Right cardiac atrium (tissue), 5 donors: ENCODE results near the gene FOXP1. TPM values are rescaled to one million over a fixed set of nuclear protein-coding genes. Genes with fewer than 3 reads are reported as not detected.
A peak's percentile ranks its signal among the peaks of the same experiment; 100 is the strongest.

ENCODE experiments used
- ATAC-seq, 2 donors: fragments of 200-7000 bp; cut with Tn5 transposase; one replicate each; pipeline versions ENCODE4 v1.8.0 to v1.9.1; 2020; ENCODE audit warnings: moderate library complexity in 2 of 2, mild to moderate bottlenecking in 1 of 2
- DNase-seq, 3 donors: peaks; one replicate each; pipeline ENCODE4 v3.0.0-alpha.2; 2020
- H3K27ac ChIP-seq: one replicate; pipeline ENCODE4 v1.5.1; 2013; ENCODE audit warnings: mild to moderate bottlenecking, low read length, control low read depth, moderate library complexity
- H3K27me3 ChIP-seq: one replicate; pipeline ENCODE4 v1.6.1; 2013; ENCODE audit not compliant: control insufficient read depth, insufficient read depth
- H3K4me1 ChIP-seq: one replicate; pipeline ENCODE4 v1.6.1; 2013; ENCODE audit warnings: low read length; ENCODE audit not compliant: control insufficient read depth, insufficient read depth
- H3K4me3 ChIP-seq: one replicate; pipeline ENCODE4 v1.5.1; 2013; ENCODE audit warnings: low read length, control low read depth
- H3K9me3 ChIP-seq: one replicate; pipeline ENCODE4 v1.6.1; 2013; ENCODE audit warnings: low read length; ENCODE audit not compliant: control insufficient read depth
- WGBS: extraction: QIAGEN DNeasy Blood & Tissue Kit; methylation state at CpG from one replicate; pipeline ENCODE4 v1.1.7; 2013; 5-methylcytosine and 5-hydroxymethylcytosine counted together
- intact Hi-C, 4 donors: fragments of 100-400 bp; cut with DNase I; formaldehyde crosslinking; loops; one replicate each; pipeline versions ENCODE4 v1.11.0 to v1.14.0; 2022 to 2023
- polyA plus RNA-seq: library from polyadenylated mRNA; stranded (reverse); fragments of 200-250 nt; gene quantifications from one replicate; pipeline ENCODE4 v1.2.3, GENCODE V29; 2013
- total RNA-seq, 4 donors: library from RNA; stranded (reverse); fragmentation: NEBNext Ultra II Directional; extraction: Animal tissue kit (Norgen Biotek cat#: 25700); gene quantifications; one replicate each; pipeline ENCODE4 v1.2.1, GENCODE V29; 2021
- donor health status: healthy with polysubstance abuse.
- donor health status: DM: no; HTN: yes; CAD: no.
- donor health status: DM: no; HTN: no; CAD: no.
- donor health status: DM: no; HTN: yes; CAD: no; lungs with severe emphysema.
- donor health status: DM: yes; HTN: yes; CAD: no.

Gene FOXP1
- total and polyA plus RNA-seq, 5 donors, result 13.6 to 63.4 (median 57.4) TPM

DNA sequence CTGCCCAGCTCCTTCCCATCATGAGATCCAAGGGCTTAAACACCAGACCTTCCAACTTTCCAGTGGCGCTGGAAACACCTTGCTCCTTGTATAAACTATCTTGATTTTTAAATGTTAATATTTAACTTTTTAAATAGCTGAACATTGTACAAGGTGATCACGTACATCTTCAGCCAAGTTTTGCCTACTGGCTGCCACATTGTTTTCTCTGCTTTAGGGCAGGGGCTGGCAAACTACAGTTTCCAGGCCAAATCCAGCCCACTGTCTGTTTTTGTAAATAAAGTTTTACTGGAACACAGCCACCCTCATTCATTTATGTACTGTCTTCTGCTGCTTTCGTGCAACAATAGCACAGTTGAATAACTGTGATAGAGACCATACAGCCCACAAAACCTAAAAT lies 27.6 kb upstream of the FOXP1 start:
- Histone ChIP-seq H3K4me3 (no peak overlapping the region), H3K27ac (no peak overlapping the region), H3K4me1 (no peaks in the 10 kb centered on the region), H3K9me3 (no peaks in the 10 kb centered on the region), H3K27me3 (no peaks in the 10 kb centered on the region)
- no peak for ATAC-seq
- 95% methylated on average over 3 of the region's 3 CpGs for WGBS
- no peak for DNase-seq
- intact Hi-C loops, result no loop called here

DNA sequence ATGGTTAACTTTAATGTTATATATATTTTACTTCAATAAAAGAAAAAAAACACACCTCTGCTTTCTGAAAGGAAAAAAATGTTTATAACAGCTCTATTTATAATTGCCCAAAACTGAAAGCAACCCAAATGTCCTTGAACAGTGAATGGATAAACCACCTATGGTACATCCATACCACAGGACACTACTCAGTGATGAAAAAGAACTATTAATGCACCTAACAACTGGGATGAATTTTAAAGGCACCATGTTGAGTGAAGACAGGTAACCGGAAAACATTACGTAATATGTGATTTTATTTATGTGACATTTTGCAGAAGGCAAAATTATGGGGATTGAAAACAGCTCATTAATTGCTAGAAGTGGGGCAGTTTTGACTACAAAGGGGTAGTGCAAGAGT lies 23.8 kb upstream of the FOXP1 start:
- Histone ChIP-seq H3K4me3 (no peak overlapping the region), H3K9me3 (no peaks in the 10 kb centered on the region), H3K4me1 (no peaks in the 10 kb centered on the region), H3K27me3 (no peaks in the 10 kb centered on the region), H3K27ac (no peak overlapping the region)
- 96% methylated on average over 2 of the region's 2 CpGs for WGBS
- intact Hi-C loops, result no loop called here
- ATAC-seq, result no peak
- no peak for DNase-seq

DNA sequence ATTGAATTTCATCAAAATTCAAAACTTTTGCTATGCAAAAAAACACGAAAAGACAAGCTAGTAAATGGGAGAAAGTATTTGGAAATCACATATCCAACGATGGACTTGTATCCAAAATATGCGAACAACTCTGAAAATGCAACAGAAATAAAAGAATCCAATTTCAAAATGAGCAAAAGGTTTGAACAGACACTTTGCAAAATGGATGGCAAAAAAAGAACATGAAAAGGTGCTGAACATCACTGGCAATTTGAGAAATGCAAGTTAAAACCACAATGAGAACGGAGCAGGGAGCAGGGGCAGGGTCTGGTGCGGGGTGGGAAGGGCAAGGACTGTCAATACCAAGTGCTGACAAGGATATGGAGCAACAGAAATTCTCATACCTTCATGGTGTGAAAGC lies 23.1 kb upstream of the FOXP1 start:
- no peak overlapping the region for H3K27ac ChIP-seq
- H3K4me1 ChIP-seq, result no peaks in the 10 kb centered on the region
- H3K4me3 ChIP-seq, result no peak overlapping the region
- DNase-seq (no peak), ATAC-seq (no peak)
- WGBS, result 83% methylated on average over 5 of the region's 5 CpGs
- intact Hi-C loops, result no loop called here
- no peaks in the 10 kb centered on the region for H3K27me3 ChIP-seq
- H3K9me3 ChIP-seq, result no peaks in the 10 kb centered on the region

DNA sequence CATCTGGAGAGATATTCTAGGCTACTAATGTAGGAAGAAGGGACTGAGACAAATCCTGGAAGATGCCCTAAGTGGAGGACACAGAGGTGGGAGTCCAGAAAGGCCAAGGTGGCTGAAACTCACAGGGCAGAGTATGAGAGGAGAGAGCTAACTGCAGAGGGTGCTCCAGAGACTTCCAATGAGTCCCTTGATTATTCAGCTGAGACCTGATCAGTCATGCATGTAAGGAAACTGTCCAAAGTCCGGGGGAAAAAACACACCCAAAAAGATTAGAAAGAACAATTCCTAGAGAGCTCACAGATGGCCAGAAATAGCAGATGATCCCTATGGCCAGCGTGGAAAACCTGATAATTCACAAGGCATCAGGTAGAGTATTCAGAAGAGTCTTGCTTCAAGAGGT lies 18.7 kb upstream of the FOXP1 start:
- DNase-seq (no peak), ATAC-seq (no peak)
- Histone ChIP-seq H3K27ac (no peak overlapping the region), H3K27me3 (no peaks in the 10 kb centered on the region), H3K4me1 (no peaks in the 10 kb centered on the region), H3K9me3 (no peaks in the 10 kb centered on the region), H3K4me3 (no peak overlapping the region)
- intact Hi-C loops, result no loop called here
- 76% methylated on average over 2 of the region's 2 CpGs for WGBS

DNA sequence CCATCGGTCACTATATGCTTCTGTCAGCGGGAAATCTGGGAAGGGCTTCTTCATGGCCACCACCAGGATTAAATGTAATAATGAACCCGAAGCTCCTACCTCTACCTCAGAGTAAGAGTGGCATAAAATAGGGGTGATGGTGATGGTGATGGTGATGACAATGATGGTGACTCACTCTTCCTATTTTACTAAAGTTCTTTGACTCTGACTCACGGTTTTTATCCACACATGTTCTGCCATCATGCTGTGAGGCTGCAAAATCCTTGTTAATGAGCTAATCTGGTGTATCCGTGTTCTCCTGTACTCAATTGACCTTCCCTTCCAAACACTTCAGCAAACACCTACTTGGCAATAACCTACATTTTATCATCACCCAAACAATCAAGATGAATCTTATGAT lies 18.3 kb upstream of the FOXP1 start:
- Histone ChIP-seq H3K4me1 (no peaks in the 10 kb centered on the region), H3K27me3 (no peaks in the 10 kb centered on the region), H3K9me3 (no peaks in the 10 kb centered on the region), H3K27ac (no peak overlapping the region), H3K4me3 (no peak overlapping the region)
- no peak for DNase-seq
- 93% methylated on average over 5 of the region's 5 CpGs for WGBS
- no peak for ATAC-seq
- intact Hi-C loops, result no loop called here

DNA sequence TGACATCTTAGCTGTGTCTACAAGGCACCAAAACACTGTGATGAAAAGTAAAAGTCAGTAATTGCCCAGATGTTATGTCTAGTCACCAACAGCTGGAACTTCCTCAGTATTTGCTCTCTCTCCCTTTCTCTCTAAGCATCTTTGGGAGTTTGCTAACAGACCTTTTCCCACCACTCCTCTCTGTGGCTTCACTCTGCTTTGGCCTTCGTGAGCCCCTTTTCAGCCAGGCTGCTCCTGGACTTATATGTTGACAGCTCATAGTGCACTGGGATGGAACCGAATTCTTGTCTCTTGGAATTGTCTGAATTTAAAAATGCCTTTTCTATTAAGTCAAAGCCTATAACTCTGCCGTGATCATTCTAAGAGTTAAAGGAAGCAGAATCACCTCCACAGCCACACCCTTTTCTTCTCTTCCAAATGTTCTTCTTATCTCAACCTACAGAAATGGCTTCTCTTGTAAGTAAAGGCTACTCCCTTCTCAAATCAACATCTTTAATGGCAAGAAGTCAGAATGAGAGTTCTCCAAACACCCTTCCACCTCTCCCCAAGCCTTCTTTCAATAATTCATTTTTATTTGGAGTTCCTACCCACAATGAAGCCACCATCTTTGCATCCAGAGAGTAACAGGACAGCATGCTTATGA lies 17.2 kb upstream of the FOXP1 start:
- no peaks in the 10 kb centered on the region for H3K9me3 ChIP-seq
- no peak overlapping the region for H3K27ac ChIP-seq
- H3K4me3 ChIP-seq, result no peak overlapping the region
- H3K4me1 ChIP-seq, result no peaks in the 10 kb centered on the region
- DNase-seq, result no peak
- 54% methylated on average over 3 of the region's 3 CpGs for WGBS
- intact Hi-C loops, result no loop called here
- no peaks in the 10 kb centered on the region for H3K27me3 ChIP-seq
- no peak for ATAC-seq

DNA sequence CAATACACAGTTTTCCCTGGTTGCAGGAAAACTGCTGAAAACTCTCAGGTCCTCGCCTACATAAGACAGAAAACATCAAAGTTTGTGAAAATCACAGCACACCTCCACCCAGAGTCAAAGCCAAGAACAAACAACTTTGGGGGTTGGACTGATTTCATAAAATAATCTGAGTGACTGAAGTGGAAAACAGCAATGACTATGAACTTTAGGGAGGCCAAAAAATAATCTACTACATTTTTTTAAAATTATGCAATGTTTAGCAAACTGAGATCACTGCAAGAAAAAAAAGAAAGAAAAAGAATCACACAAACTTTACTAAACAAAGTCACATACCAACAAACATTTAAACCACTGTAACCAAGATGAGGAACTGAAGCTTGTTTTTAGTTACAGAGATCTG lies 15.9 kb upstream of the FOXP1 start:
- no peaks in the 10 kb centered on the region for H3K27me3 ChIP-seq
- DNase-seq (no peak), ATAC-seq (peak in 1 of 2 donors; percentile 41)
- no peak overlapping the region for H3K4me3 ChIP-seq
- WGBS, result 71% methylated on average over 1 of the region's 1 CpG
- intact Hi-C loops, result no loop called here
- no peaks in the 10 kb centered on the region for H3K4me1 ChIP-seq
- H3K27ac ChIP-seq, result no peak overlapping the region
- H3K9me3 ChIP-seq, result no peaks in the 10 kb centered on the region

DNA sequence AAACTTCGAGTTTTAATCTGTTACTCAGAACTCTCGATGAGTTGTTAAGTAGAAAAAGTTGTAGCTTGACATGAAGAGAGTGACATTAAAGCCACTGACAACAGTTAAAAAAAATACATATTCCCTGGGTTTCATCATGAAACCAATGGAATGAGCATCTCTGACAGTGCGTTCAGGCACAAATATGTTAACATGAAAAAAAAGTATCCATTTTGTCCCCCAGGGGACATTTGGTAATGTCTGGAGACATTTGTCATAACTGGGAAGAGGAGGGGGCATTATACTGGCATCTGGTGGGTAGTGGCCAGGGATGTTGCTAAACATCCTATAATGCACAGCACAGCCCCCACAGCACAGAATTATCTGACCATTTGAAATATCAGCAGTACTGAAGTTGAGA lies 14.8 kb upstream of the FOXP1 start:
- Histone ChIP-seq H3K27me3 (no peaks in the 10 kb centered on the region), H3K4me3 (no peak overlapping the region), H3K9me3 (no peaks in the 10 kb centered on the region), H3K27ac (no peak overlapping the region), H3K4me1 (no peaks in the 10 kb centered on the region)
- intact Hi-C loops, result no loop called here
- WGBS, result 82% methylated on average over 3 of the region's 3 CpGs
- DNase-seq, result no peak
- no peak for ATAC-seq

DNA sequence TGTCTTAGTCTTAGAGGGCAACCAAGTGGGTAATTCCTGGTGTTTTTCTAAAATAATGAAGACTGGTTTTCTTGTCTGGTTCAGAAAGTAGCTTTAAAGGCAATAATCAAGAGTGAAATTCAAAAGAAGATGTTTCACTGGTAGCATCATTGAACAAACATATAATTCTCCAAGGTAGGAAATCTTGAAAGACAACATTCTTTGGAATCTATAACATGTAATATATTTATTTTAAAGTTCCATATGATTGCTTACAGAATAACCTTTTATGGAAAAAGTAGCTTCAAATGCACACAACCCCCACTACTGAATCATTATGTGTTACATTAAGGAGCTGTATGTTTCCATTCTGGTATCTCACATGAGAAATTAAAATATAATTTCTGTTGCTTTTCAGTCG lies 13.8 kb upstream of the FOXP1 start:
- H3K4me3 ChIP-seq, result no peak overlapping the region
- ATAC-seq, result no peak
- H3K27ac ChIP-seq, result no peak overlapping the region
- no peaks in the 10 kb centered on the region for H3K9me3 ChIP-seq
- intact Hi-C loops, result no loop called here
- H3K27me3 ChIP-seq, result no peaks in the 10 kb centered on the region
- H3K4me1 ChIP-seq, result no peaks in the 10 kb centered on the region
- WGBS, result 96% methylated on average over 1 of the region's 1 CpG
- DNase-seq, result no peak

DNA sequence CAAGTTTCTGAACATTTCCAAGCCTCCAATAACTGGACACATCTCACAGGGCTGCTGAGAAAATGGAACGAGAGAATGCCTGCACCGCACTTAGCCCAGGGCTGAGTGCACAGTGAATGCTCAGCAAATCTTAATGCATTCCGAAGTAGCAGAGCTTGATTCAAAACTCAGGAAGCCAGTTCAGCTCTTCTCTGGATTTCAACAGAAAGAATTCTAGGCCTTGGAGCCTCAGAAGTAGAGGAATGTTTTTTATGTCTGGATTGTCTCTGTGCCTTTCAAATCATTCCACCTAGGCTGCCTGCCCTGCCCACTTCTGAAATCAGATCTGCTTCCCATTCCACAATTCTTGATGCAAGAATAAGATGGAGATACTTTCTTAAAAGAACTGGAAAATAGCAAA lies 9.6 kb upstream of the FOXP1 start:
- Histone ChIP-seq H3K27me3 (no peaks in the 10 kb centered on the region), H3K4me1 (no peaks in the 10 kb centered on the region), H3K27ac (no peak overlapping the region), H3K4me3 (no peak overlapping the region), H3K9me3 (no peaks in the 10 kb centered on the region)
- intact Hi-C loops, result no loop called here
- no peak for DNase-seq
- ATAC-seq, result no peak
- WGBS, result 92% methylated on average over 3 of the region's 3 CpGs

DNA sequence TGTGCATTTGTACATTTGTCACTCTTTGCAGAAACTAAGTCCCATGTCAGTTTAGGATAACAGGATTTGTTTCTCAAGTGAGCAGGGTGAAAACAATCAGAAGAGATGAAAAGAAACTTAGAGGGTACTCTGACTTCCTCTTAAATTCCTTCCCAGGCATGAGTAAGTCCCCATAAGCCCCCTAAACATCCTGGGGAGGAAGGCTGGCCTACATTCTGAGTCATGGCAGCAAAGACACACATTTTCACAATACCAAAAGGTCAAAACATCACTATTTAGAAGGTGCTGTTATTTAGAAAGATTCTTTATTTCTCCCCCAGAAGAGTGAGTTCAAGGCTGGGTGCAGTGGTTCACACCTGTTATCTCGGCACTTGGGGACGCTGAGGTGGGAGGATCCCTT lies 7.6 kb upstream of the FOXP1 start:
- WGBS, result 97% methylated on average over 2 of the region's 2 CpGs
- intact Hi-C loops, result no loop called here
- Histone ChIP-seq H3K9me3 (no peaks in the 10 kb centered on the region), H3K27me3 (no peaks in the 10 kb centered on the region), H3K27ac (no peak overlapping the region), H3K4me1 (no peaks in the 10 kb centered on the region), H3K4me3 (no peak overlapping the region)
- DNase-seq (no peak), ATAC-seq (no peak)

DNA sequence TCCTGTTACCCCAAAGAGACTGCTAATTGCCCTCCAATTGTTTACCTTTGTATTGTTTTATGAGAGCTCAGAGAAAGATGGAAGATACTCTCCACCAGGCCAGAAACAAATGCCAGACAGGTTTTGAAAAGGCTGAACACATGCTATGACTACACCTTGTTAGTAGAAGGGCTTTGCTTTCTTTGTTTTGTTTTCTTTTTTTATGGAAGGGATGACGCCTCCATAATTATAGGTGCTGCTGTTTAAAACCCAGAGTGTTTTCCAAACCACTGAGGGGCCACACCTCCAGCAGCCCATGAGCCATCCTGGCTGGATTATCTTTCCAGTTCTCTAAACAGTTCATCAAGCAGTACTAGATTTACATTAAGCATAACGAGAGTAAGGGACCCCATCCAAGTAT lies 5.6 kb upstream of the FOXP1 start:
- no peaks in the 10 kb centered on the region for H3K4me1 ChIP-seq
- ATAC-seq, result no peak
- no peak overlapping the region for H3K27ac ChIP-seq
- H3K4me3 ChIP-seq, result no peak overlapping the region
- H3K9me3 ChIP-seq, result no peaks in the 10 kb centered on the region
- no peak for DNase-seq
- WGBS, result 89% methylated on average over 2 of the region's 2 CpGs
- no peaks in the 10 kb centered on the region for H3K27me3 ChIP-seq
- intact Hi-C loops, result loop anchor here in 1 of 4 donors (5.0 to 10.0 kb wide), 3 partner anchors 514 to 1037 kb away; no protein-coding TSS in a partner anchor
